Thoracic aorta (tissue), 2 donors: ENCODE results near the gene ZFP3. TPM values are rescaled to one million over a fixed set of nuclear protein-coding genes. Genes with fewer than 3 reads are reported as not detected.
"Not testable (repeated sequence)": the region's sequence is repeated elsewhere in the genome, so short reads cannot be mapped to it uniquely, and the experiment has no call there.

ENCODE experiments used
- ATAC-seq: fragments of 150-250 bp; one replicate; pipeline ENCODE4 v1.8.0; 2017; ENCODE audit warnings: low read depth; ENCODE audit not compliant: insufficient number of reproducible peaks, low FRiP score
- DNase-seq: peaks from one replicate; pipeline ENCODE4 v3.0.0-alpha.2; 2020; ENCODE audit warnings: low spot score
- H3K27ac ChIP-seq, 2 donors: fragments of 200-600 bp; sonication (generic); 1 replicate in 1 of 2; 2 replicates in 1 of 2; pipeline ENCODE4 v1.5.1; 2016; ENCODE audit warnings: mild to moderate bottlenecking in 2 of 2, moderate library complexity in 2 of 2
- H3K27me3 ChIP-seq: fragments of 200-600 bp; sonication (generic); replicated peaks from 2 replicates; pipeline ENCODE4 v1.6.0; 2016; ENCODE audit warnings: mild to moderate bottlenecking; ENCODE audit not compliant: insufficient read depth
- H3K36me3 ChIP-seq: fragments of 200-600 bp; sonication (generic); one replicate; pipeline ENCODE4 v1.5.1; 2016
- H3K4me1 ChIP-seq, 2 donors: fragments of 200-600 bp; sonication (generic); 1 replicate in 1 of 2; 2 replicates in 1 of 2; pipeline versions ENCODE4 v1.5.1 to v1.6.0; 2016; ENCODE audit warnings: low read depth in 2 of 2, mild to moderate bottlenecking in 1 of 2; ENCODE audit not compliant: control insufficient read depth in 1 of 2
- H3K4me3 ChIP-seq: fragments of 200-600 bp; sonication (generic); 2 replicates; pipeline ENCODE4 v1.5.1; 2016; ENCODE audit warnings: mild to moderate bottlenecking
- H3K9me3 ChIP-seq: fragments of 200-600 bp; sonication (generic); 2 replicates; pipeline ENCODE4 v1.5.1; 2016
- total RNA-seq, 2 donors: library from RNA; depleted of rRNA; stranded (reverse); fragments of >200 nt; gene quantifications; one replicate each; pipeline versions ENCODE4 v1.1.0 to v1.2.3, GENCODE V29; 2016
- TF ChIP-seq, protein P1 (sequence below): fragments of 200-600 bp; sonication (generic); IDR thresholded peaks from one replicate; pipeline ENCODE4 v1.5.1; 2019; ENCODE audit warnings: antibody characterized with exemption

ZFP3 gene
- total RNA-seq = 1 to 10 TPM; 3.2 to 6.6 TPM

GRCh38 chr17:5078106-5079028, at the start of gene ZFP3:
Gene ZFP3 (plus strand): TSS chr17:5078467. CDS start chr17:5091505, 13,038 bp downstream.
- H3K36me3 ChIP-seq = no peaks in the 10 kb centered on the region
- peak within 1 kb of the TSS; percentile 83 for H3K4me3 ChIP-seq
- no peaks in the 10 kb centered on the region for H3K9me3 ChIP-seq
- peak; percentile 78 for ATAC-seq
- TF ChIP-seq, protein P1, sequence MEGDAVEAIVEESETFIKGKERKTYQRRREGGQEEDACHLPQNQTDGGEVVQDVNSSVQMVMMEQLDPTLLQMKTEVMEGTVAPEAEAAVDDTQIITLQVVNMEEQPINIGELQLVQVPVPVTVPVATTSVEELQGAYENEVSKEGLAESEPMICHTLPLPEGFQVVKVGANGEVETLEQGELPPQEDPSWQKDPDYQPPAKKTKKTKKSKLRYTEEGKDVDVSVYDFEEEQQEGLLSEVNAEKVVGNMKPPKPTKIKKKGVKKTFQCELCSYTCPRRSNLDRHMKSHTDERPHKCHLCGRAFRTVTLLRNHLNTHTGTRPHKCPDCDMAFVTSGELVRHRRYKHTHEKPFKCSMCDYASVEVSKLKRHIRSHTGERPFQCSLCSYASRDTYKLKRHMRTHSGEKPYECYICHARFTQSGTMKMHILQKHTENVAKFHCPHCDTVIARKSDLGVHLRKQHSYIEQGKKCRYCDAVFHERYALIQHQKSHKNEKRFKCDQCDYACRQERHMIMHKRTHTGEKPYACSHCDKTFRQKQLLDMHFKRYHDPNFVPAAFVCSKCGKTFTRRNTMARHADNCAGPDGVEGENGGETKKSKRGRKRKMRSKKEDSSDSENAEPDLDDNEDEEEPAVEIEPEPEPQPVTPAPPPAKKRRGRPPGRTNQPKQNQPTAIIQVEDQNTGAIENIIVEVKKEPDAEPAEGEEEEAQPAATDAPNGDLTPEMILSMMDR = no peak
- DNase-seq = no peak
- H3K27me3 ChIP-seq = no peaks in the 10 kb centered on the region
- H3K27ac ChIP-seq = peak within 1 kb of the TSS; percentile 70 to 71
- H3K4me1 ChIP-seq = peaks cover 7 to 18% of the 10 kb centered on the region in 2 donors

DNA sequence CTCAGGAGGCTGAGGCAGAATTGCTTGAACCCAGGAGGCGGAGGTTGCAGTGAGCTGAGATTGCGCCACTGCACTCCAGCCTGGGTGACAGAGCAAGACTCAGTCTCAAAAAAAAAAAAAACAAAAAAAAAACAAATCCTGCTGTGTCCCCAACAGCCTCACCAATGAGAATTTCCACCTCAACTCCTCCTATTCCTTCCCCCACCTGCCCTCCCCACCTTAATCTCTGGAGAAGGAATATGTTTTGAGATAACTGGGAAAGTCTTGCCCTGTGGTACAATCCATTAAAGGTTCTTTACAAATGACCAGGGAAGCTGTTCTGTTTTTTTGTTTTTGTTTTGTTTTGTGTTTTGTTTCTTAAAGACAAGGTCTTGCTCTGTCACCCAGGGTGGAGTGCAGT, 48.1 kb upstream of the ZFP3 start:
- not testable (repeated sequence) for H3K36me3 ChIP-seq, H3K4me1 ChIP-seq, H3K9me3 ChIP-seq, DNase-seq, H3K4me3 ChIP-seq, H3K27me3 ChIP-seq, H3K27ac ChIP-seq, ATAC-seq

DNA sequence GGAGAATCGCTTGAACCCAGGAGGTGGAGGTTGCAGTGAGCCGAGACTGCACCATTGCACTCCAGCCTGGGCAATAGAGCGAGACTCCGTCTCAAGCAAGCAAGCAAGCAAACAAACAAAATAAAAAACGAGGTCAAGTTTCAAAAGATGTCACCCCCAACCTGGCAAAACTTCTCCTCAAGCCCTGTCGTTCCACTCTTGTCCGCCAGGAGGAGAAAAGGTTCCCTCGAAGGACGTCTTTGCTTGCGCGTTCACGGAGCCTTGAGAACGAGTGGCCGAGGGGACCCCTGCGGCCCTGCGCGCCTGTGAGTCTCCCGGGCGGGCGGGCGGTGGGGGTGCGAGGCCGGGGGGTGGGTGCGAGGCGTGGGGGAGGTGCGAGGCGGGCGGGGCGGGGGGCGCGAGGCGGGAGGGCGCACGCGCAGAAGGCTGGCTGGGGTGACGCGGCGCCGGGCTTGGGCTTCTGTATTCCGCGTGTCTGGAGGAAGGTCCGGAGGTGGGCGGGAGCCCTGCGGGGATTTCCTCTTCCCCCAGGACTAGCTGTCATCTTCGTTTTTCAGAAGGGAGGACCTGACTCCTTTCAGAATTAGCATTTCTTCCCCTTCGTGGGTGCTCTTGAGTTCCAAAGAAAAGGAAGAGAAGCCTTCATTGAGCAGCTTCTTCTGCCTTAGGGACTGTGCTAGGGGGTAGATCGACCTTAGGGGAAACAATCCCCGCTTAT, 46.7 kb upstream of the ZFP3 start:
- DNase-seq (peak; percentile 51), ATAC-seq (no peak)
- H3K4me3 ChIP-seq = peak overlapping the region; percentile 72
- H3K9me3 ChIP-seq = no peaks in the 10 kb centered on the region
- H3K4me1 ChIP-seq = no peaks in the 10 kb centered on the region
- H3K36me3 ChIP-seq = no peaks in the 10 kb centered on the region
- H3K27ac ChIP-seq = no peak overlapping the region
- TF ChIP-seq, protein P1 = peak; percentile 85
- H3K27me3 ChIP-seq = no peaks in the 10 kb centered on the region

DNA sequence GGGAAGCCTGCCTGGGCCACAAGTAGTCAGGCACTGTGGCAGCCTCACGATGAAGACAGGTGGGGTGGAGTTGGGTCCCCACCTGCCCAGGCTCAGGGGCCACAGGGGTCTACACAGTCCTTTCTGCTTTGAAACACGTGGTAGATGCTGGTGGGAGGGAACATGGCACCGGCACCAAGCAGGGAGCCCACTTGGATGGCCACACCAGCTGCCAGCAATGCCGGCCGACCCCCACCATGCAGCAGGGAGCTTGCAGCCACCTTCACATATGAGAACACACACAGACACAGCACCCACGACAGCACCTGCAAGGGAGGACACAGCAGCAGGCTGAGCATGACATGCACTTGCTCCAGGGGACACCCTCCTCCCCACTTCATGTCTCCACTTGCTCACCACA, 45.4 kb upstream of the ZFP3 start:
- no peak overlapping the region for H3K27ac ChIP-seq
- DNase-seq (no peak), ATAC-seq (no peak)
- no peak overlapping the region for H3K4me3 ChIP-seq
- H3K4me1 ChIP-seq = no peaks in the 10 kb centered on the region
- H3K36me3 ChIP-seq = no peaks in the 10 kb centered on the region
- TF ChIP-seq, protein P1 = no peak
- no peaks in the 10 kb centered on the region for H3K9me3 ChIP-seq
- no peaks in the 10 kb centered on the region for H3K27me3 ChIP-seq

- TF ChIP-seq, protein P1 = no peak
- DNase-seq (no peak), ATAC-seq (no peak)
- H3K36me3 ChIP-seq = no peaks in the 10 kb centered on the region
- H3K27ac ChIP-seq = no peak overlapping the region
- H3K27me3 ChIP-seq = no peaks in the 10 kb centered on the region
- no peaks in the 10 kb centered on the region for H3K9me3 ChIP-seq
- no peaks in the 10 kb centered on the region for H3K4me1 ChIP-seq
- no peak overlapping the region for H3K4me3 ChIP-seq
Measured at GRCh38 chr17:5033352-5034015, 44.8 kb upstream of the ZFP3 start.
